ENCODE results near the gene ADAM22.

- TF ChIP-seq POLR2A (IDR thresholded peaks at IDR 0.05; ENCODE audit: low read depth, low read length) (no peak), CTCF (conservative IDR thresholded peaks at IDR 0.05; ENCODE audit: low read depth, low read length) (no peak), CEBPB (IDR thresholded peaks at IDR 0.05; ENCODE audit: low read depth, low read length) (no peak), RFX5 (IDR thresholded peaks at IDR 0.05; ENCODE audit: low read depth, low read length) (no peak), CHD1 (IDR thresholded peaks at IDR 0.05; ENCODE audit: low read depth, low read length) (no peak), RCOR1 (IDR thresholded peaks at IDR 0.05; ENCODE audit: insufficient replicate concordance, low read length) (no peak), USF2 (IDR thresholded peaks at IDR 0.05; ENCODE audit: low read depth, low read length) (no peak), BHLHE40 (IDR thresholded peaks at IDR 0.05; ENCODE audit: low read depth, low read length) (no peak), MXI1 (IDR thresholded peaks at IDR 0.05; ENCODE audit: borderline replicate concordance, low read depth, low read length) (no peak), MAFK (IDR thresholded peaks at IDR 0.05; ENCODE audit: low read depth, low read length) (no peak)
These were observed 14.3 kb downstream of the ADAM22 start for GRCh38 chr7:87948371-87948770.

Data from IMR-90 (cell line).